ENCODE results near the gene LLPH. TPM values are rescaled to one million over a fixed set of nuclear protein-coding genes. Genes with fewer than 3 reads are reported as not detected.

LLPH gene
- total RNA-seq, 1 donor from 2014 or later = 17.1 TPM

DNA sequence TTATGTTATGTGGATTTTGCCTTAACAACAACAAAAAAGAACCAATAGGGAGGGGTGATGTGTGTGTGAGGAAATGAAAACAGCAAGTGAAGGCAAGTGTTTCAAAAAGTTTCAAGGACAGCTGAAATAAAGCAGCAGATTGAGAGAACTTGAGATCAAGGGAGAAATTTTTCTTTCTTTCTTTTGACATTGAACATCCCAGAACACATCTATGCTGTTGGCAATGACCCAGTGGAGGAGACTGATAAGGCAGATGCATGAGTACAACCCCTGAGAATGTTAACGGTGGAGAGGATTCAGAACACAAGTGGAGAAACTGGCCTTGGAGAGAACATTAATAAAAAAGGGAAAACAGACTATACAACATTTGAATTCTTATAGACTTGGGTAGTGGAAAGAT is 2.9 kb downstream of the LLPH start:
- Histone ChIP-seq H3K9me3 (no peaks in the 10 kb centered on the region), H3K27me3 (no peaks in the 10 kb centered on the region), H3K27ac (no peak overlapping the region), H3K4me3 (no peak overlapping the region), H3K36me3 (peaks cover 50% of the 10 kb centered on the region), H3K4me1 (peaks cover 17% of the 10 kb centered on the region)
- no peak for ATAC-seq
- intact Hi-C loops (cut with DNase I) = no loop called here
- no peak for TF ChIP-seq CTCF (IDR thresholded peaks at IDR 0.05)
- DNase-seq = no peak

DNA sequence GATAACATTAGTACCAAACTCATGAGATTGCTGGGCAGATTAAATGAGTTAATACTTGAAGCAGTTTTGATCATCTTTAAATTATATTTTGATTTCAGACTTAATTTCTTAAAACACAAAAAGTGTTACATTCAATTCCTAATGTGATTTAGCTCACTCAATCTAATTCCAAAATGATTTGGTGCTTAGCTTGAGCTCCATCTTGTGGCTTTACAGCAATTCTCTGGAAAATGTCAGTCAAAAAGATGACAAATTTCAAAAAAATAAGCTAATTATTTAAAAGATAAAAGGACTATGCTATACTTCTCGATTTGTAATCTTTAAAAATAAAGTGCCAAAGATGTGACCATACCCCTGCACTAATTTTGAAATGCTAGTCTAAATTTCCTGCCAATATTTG is 10.1 kb downstream of the LLPH start:
- H3K4me3 ChIP-seq = no peak overlapping the region
- peaks cover 49% of the 10 kb centered on the region for H3K36me3 ChIP-seq
- no peaks in the 10 kb centered on the region for H3K27me3 ChIP-seq
- intact Hi-C loops (cut with DNase I) = no loop called here
- no peak for TF ChIP-seq CTCF (IDR thresholded peaks at IDR 0.05)
- H3K9me3 ChIP-seq = no peaks in the 10 kb centered on the region
- H3K27ac ChIP-seq = no peak overlapping the region
- H3K4me1 ChIP-seq = peaks cover 10% of the 10 kb centered on the region
- ATAC-seq (no peak), DNase-seq (no peak)

GRCh38 chr12:66119870-66120241 is 10.7 kb downstream of the LLPH start:
- DNase-seq (no peak), ATAC-seq (no peak)
- Histone ChIP-seq H3K4me3 (no peak overlapping the region), H3K4me1 (peaks cover 10% of the 10 kb centered on the region), H3K27me3 (no peaks in the 10 kb centered on the region), H3K9me3 (no peaks in the 10 kb centered on the region), H3K27ac (no peak overlapping the region), H3K36me3 (peaks cover 43% of the 10 kb centered on the region)
- intact Hi-C loops (cut with DNase I) = no loop called here
- no peak for TF ChIP-seq CTCF (IDR thresholded peaks at IDR 0.05)

DNA sequence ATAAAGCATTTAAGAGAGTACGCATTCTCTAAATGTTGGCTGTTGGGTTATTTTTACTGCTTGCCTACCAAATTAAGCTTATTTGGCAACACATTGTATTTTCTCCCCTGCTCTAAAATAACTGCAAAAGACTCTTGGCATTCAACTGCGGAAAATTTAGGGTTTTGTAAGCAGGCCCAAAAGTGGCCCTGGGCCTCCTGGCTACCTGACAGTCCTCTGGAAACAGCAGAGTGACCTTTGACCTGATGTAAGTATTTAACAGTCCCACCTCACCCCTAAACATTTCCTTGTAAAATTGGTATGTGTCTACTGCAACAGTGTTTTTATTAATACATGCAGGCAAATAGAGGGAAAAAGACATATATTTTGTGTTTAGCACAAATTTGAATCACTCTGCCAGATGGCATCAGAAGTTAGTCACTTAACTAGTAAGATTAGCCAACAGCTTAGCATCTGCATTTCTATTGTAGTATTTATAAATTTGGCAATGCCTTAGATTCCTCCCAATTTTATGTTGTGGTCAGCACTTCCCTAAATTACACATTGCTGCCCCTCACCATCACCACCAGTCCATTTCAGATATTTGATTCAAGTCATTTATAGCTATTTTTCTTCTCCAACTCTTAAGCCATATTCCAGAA is 11.2 kb downstream of the LLPH start:
- ATAC-seq (no peak), DNase-seq (no peak)
- no peak for TF ChIP-seq CTCF (IDR thresholded peaks at IDR 0.05)
- Histone ChIP-seq H3K27me3 (no peaks in the 10 kb centered on the region), H3K27ac (no peak overlapping the region), H3K4me3 (no peak overlapping the region), H3K9me3 (no peaks in the 10 kb centered on the region), H3K4me1 (peaks cover 10% of the 10 kb centered on the region), H3K36me3 (peaks cover 37% of the 10 kb centered on the region)
- intact Hi-C loops (cut with DNase I) = no loop called here

GRCh38 chr12:66118240-66118891 is 12.2 kb downstream of the LLPH start:
- intact Hi-C loops (cut with DNase I) = no loop called here
- TF ChIP-seq CTCF (IDR thresholded peaks at IDR 0.05) = no peak
- DNase-seq = no peak

More at GRCh38 chr12:66118240-66118891, 12.2 kb downstream of the LLPH start:
- no peak overlapping the region for H3K27ac ChIP-seq
- no peak for ATAC-seq
- peaks cover 28% of the 10 kb centered on the region for H3K36me3 ChIP-seq
- no peaks in the 10 kb centered on the region for H3K27me3 ChIP-seq
- H3K9me3 ChIP-seq = no peaks in the 10 kb centered on the region
- H3K4me1 ChIP-seq = peaks cover 10% of the 10 kb centered on the region
- no peak overlapping the region for H3K4me3 ChIP-seq
